HG02870 (cell line): ENCODE measurements around the gene CDK17.
"Not testable (repeated sequence)": the region's sequence is repeated elsewhere in the genome, so short reads cannot be mapped to it uniquely, and the experiment has no call there.

ENCODE experiments used
- ATAC-seq: cut with Tn5 transposase; IDR thresholded peaks from one replicate; pipeline ENCODE4 v1.9.1; 2021; ENCODE audit warnings: mild to moderate bottlenecking, moderate library complexity; ENCODE audit not compliant: unreplicated experiment

CDK17 gene

GRCh38 chr12:96419576-96420276, 19.5 kb upstream of the CDK17 start:
- peak; percentile 76 for ATAC-seq

GRCh38 chr12:96417688-96418087, 17.4 kb upstream of the CDK17 start:
- peak; percentile 50 for ATAC-seq

GRCh38 chr12:96416033-96416799, 16.0 kb upstream of the CDK17 start:
- ATAC-seq = no peak

- no peak for ATAC-seq
Observed at GRCh38 chr12:96414637-96415036, 14.4 kb upstream of the CDK17 start.

GRCh38 chr12:96412431-96412830, 12.2 kb upstream of the CDK17 start:
- no peak for ATAC-seq

- no peak for ATAC-seq
Observed at GRCh38 chr12:96409731-96410130, 9.5 kb upstream of the CDK17 start.

- ATAC-seq = no peak
Observed at GRCh38 chr12:96408993-96409392, 8.8 kb upstream of the CDK17 start.

- peak; percentile 92 for ATAC-seq
Observed at GRCh38 chr12:96407429-96408097, 7.3 kb upstream of the CDK17 start.

GRCh38 chr12:96404696-96405095, 4.5 kb upstream of the CDK17 start:
- ATAC-seq = no peak

- ATAC-seq = no peak
Observed at GRCh38 chr12:96403870-96404269, 3.6 kb upstream of the CDK17 start.

GRCh38 chr12:96402522-96402921, 2.3 kb upstream of the CDK17 start:
- not testable (repeated sequence) for ATAC-seq

GRCh38 chr12:96402061-96402460, 1.8 kb upstream of the CDK17 start:
- no peak for ATAC-seq

GRCh38 chr12:96401076-96401871, 1.0 kb upstream of the CDK17 start:
- ATAC-seq = peak; percentile 28

GRCh38 chr12:96400631-96401075, 414 bp upstream of the CDK17 start:
- ATAC-seq = peak; percentile 1

- peak; percentile 35 for ATAC-seq
Observed at GRCh38 chr12:96399120-96399918, 920 bp downstream of the CDK17 start.

- ATAC-seq = no peak
Observed at GRCh38 chr12:96398424-96399119, 1.7 kb downstream of the CDK17 start.

GRCh38 chr12:96397756-96398423, 2.3 kb downstream of the CDK17 start:
- ATAC-seq = no peak

GRCh38 chr12:96396914-96397313, 3.3 kb downstream of the CDK17 start:
- no peak for ATAC-seq

- ATAC-seq = no peak
Observed at GRCh38 chr12:96396209-96396608, 4.0 kb downstream of the CDK17 start.
